Right lobe of liver (tissue), 4 donors: ENCODE data around the gene UACA.

Experiments
- CTCF ChIP-seq, 4 donors: fragments of 200-600 bp in 3 of 4; fragments of 450-650 bp in 1 of 4; IDR thresholded peaks; one replicate each; pipeline versions ENCODE4 v1.5.1 to v1.8.0; 2016 to 2022; ENCODE audit warnings: antibody characterized with exemption in 4 of 4, mild to moderate bottlenecking in 2 of 4
- POLR2A ChIP-seq: fragments of 450-650 bp; IDR thresholded peaks from one replicate; pipeline ENCODE4 v1.6.1; 2017; ENCODE audit warnings: antibody characterized with exemption, mild to moderate bottlenecking
- donor health status: DM: no; HTN: no; CAD: no.
- donor health status: DM: no; HTN: no; CAD: no.
- donor health status: DM: no; HTN: yes; CAD: no.

- TF ChIP-seq CTCF (IDR thresholded peaks at IDR 0.05): no peak
- no peak for TF ChIP-seq POLR2A
Observed at GRCh38 chr15:70768257-70768883, 5.0 kb upstream of the UACA start.
